Activated T-cell treated with anti-CD3 and anti-CD28 coated beads, Interleukin-2, amount 50 U/mL, for 72 hours (primary cell): Measurements from ENCODE around the gene SLC25A12. TPM values are rescaled to one million over a fixed set of nuclear protein-coding genes. Genes with fewer than 3 reads are reported as not detected.
"Not testable (repeated sequence)": the region's sequence is repeated elsewhere in the genome, so short reads cannot be mapped to it uniquely, and the experiment has no call there.

ENCODE experiments used
- ATAC-seq, 2 donors: fragments of 150-1000 bp; cut with Tn5 transposase; replicated peaks in 1 of 2; 2 replicates each; pipeline ENCODE4 v1.10.0; 2021; ENCODE audit warnings: moderate library complexity in 2 of 2, mild to moderate bottlenecking in 1 of 2
- DNase-seq, 2 donors: peaks; one replicate each; pipeline ENCODE4 v3.0.0; 2021 to 2022; ENCODE audit warnings: mixed read lengths in 1 of 2
- H3K27ac Mint-ChIP-seq: one replicate; pipeline ENCODE4 v1.8.0; 2022; ENCODE audit warnings: mild to moderate bottlenecking, moderate library complexity, mixed read lengths
- H3K27me3 Mint-ChIP-seq: one replicate; pipeline ENCODE4 v1.8.0; 2022; ENCODE audit warnings: low read depth, mixed read lengths
- H3K36me3 Mint-ChIP-seq, 2 donors: one replicate each; pipeline ENCODE4 v1.8.0; 2022; ENCODE audit warnings: mixed read lengths in 2 of 2, mild to moderate bottlenecking in 1 of 2; ENCODE audit not compliant: insufficient read depth in 2 of 2
- H3K4me1 Mint-ChIP-seq: one replicate; pipeline ENCODE4 v1.8.0; 2022; ENCODE audit warnings: low read depth, mixed read lengths
- H3K4me3 Mint-ChIP-seq, 2 donors: one replicate each; pipeline ENCODE4 v1.8.0; 2022; ENCODE audit warnings: mild to moderate bottlenecking in 2 of 2, mixed read lengths in 2 of 2, moderate library complexity in 2 of 2
- H3K9me3 Mint-ChIP-seq, 2 donors: one replicate each; pipeline ENCODE4 v1.8.0; 2022; ENCODE audit warnings: mixed read lengths in 2 of 2
- total RNA-seq, 2 donors: library from RNA; stranded (reverse); gene quantifications; one replicate each; pipeline ENCODE4 v1.2.3, GENCODE V29; 2022

Gene SLC25A12
- total RNA-seq, 2 donors from 2014 or later, result 27.4 to 36.4 TPM

GRCh38 chr2:171810422-171811244, 83.4 kb downstream of the SLC25A12 start:
- Mint-ChIP-seq H3K36me3 (peaks cover 2 to 15% of the 10 kb centered on the region in 2 donors), H3K9me3 (no peaks in the 10 kb centered on the region), H3K4me3 (no peak overlapping the region), H3K27me3 (no peaks in the 10 kb centered on the region), H3K4me1 (no peaks in the 10 kb centered on the region), H3K27ac (no peak overlapping the region)
- ATAC-seq (no peak), DNase-seq (no peak)

GRCh38 chr2:171808885-171809284, 85.2 kb downstream of the SLC25A12 start:
- H3K9me3 Mint-ChIP-seq, H3K27ac Mint-ChIP-seq, ATAC-seq: not testable (repeated sequence)

GRCh38 chr2:171807831-171808393, 86.1 kb downstream of the SLC25A12 start:
- ATAC-seq (no peak), DNase-seq (no peak)
- Mint-ChIP-seq H3K36me3 (peaks cover 2 to 19% of the 10 kb centered on the region in 2 donors), H3K4me1 (no peaks in the 10 kb centered on the region), H3K9me3 (no peaks in the 10 kb centered on the region), H3K27ac (no peak overlapping the region), H3K4me3 (no peak overlapping the region), H3K27me3 (no peaks in the 10 kb centered on the region)

More at GRCh38 chr2:171808885-171809284, 85.2 kb downstream of the SLC25A12 start:
- peaks cover 2 to 22% of the 10 kb centered on the region in 2 donors for H3K36me3 Mint-ChIP-seq
- H3K27me3 Mint-ChIP-seq, H3K4me1 Mint-ChIP-seq, H3K4me3 Mint-ChIP-seq, DNase-seq: not testable (repeated sequence)

GRCh38 chr2:171807119-171807518, 86.9 kb downstream of the SLC25A12 start:
- Mint-ChIP-seq H3K27ac (no peak overlapping the region), H3K4me1 (no peaks in the 10 kb centered on the region), H3K27me3 (no peaks in the 10 kb centered on the region), H3K9me3 (no peaks in the 10 kb centered on the region), H3K36me3 (peaks cover 2 to 17% of the 10 kb centered on the region in 2 donors), H3K4me3 (no peak overlapping the region)
- DNase-seq (no peak), ATAC-seq (no peak)

- DNase-seq (no peak), ATAC-seq (no peak)
- H3K36me3 Mint-ChIP-seq, result peaks cover 0 to 10% of the 10 kb centered on the region in 2 donors
- no peak overlapping the region for H3K27ac Mint-ChIP-seq
- H3K9me3 Mint-ChIP-seq, result no peaks in the 10 kb centered on the region
- no peaks in the 10 kb centered on the region for H3K4me1 Mint-ChIP-seq
- H3K27me3 Mint-ChIP-seq, result no peaks in the 10 kb centered on the region
- H3K4me3 Mint-ChIP-seq, result no peak overlapping the region
These were observed 89.6 kb downstream of the SLC25A12 start for GRCh38 chr2:171804456-171804855.

- ATAC-seq, result no peak
- H3K4me3 Mint-ChIP-seq, result no peak overlapping the region
- H3K27ac Mint-ChIP-seq, result no peak overlapping the region
These were observed 90.3 kb downstream of the SLC25A12 start for GRCh38 chr2:171803757-171804156.

GRCh38 chr2:171800639-171801038, 93.4 kb downstream of the SLC25A12 start:
- H3K4me1 Mint-ChIP-seq, result peaks cover 9% of the 10 kb centered on the region

More at GRCh38 chr2:171803757-171804156, 90.3 kb downstream of the SLC25A12 start:
- no peak for DNase-seq
- no peaks in the 10 kb centered on the region for H3K27me3 Mint-ChIP-seq
- no peaks in the 10 kb centered on the region for H3K9me3 Mint-ChIP-seq
- peaks cover 0 to 8% of the 10 kb centered on the region in 2 donors for H3K36me3 Mint-ChIP-seq
- peaks cover 3% of the 10 kb centered on the region for H3K4me1 Mint-ChIP-seq

GRCh38 chr2:171798156-171798820, 95.8 kb downstream of the SLC25A12 start:
- peak overlapping the region; percentile 87 for H3K27ac Mint-ChIP-seq
- no peaks in the 10 kb centered on the region for H3K9me3 Mint-ChIP-seq
- peaks cover 2 to 7% of the 10 kb centered on the region in 2 donors for H3K36me3 Mint-ChIP-seq
- ATAC-seq (peak; percentile 57 to 80), DNase-seq (no peak)
- peaks cover 22% of the 10 kb centered on the region for H3K4me1 Mint-ChIP-seq
- H3K4me3 Mint-ChIP-seq, result no peak overlapping the region
- no peaks in the 10 kb centered on the region for H3K27me3 Mint-ChIP-seq

More at GRCh38 chr2:171800639-171801038, 93.4 kb downstream of the SLC25A12 start:
- ATAC-seq (no peak), DNase-seq (no peak)
- no peak overlapping the region for H3K4me3 Mint-ChIP-seq
- H3K27me3 Mint-ChIP-seq, result no peaks in the 10 kb centered on the region
- H3K27ac Mint-ChIP-seq, result no peak overlapping the region
- H3K36me3 Mint-ChIP-seq, result peaks cover 2 to 8% of the 10 kb centered on the region in 2 donors
- no peaks in the 10 kb centered on the region for H3K9me3 Mint-ChIP-seq

GRCh38 chr2:171794918-171795317, 99.1 kb downstream of the SLC25A12 start:
- ATAC-seq, result no peak
- no peak overlapping the region for H3K27ac Mint-ChIP-seq
- DNase-seq, result no peak
- peaks cover 22% of the 10 kb centered on the region for H3K4me1 Mint-ChIP-seq
- peaks cover 2 to 9% of the 10 kb centered on the region in 2 donors for H3K36me3 Mint-ChIP-seq
- no peaks in the 10 kb centered on the region for H3K9me3 Mint-ChIP-seq
- H3K27me3 Mint-ChIP-seq, result no peaks in the 10 kb centered on the region
- no peak overlapping the region for H3K4me3 Mint-ChIP-seq

GRCh38 chr2:171793691-171794678, 100.1 kb downstream of the SLC25A12 start:
- DNase-seq, result no peak
- peaks cover 2 to 11% of the 10 kb centered on the region in 2 donors for H3K36me3 Mint-ChIP-seq
- H3K9me3 Mint-ChIP-seq, result no peaks in the 10 kb centered on the region
- H3K27me3 Mint-ChIP-seq, result no peaks in the 10 kb centered on the region
- no peak overlapping the region for H3K4me3 Mint-ChIP-seq
- peak; percentile 36 to 40 for ATAC-seq
- no peak overlapping the region for H3K27ac Mint-ChIP-seq
- peaks cover 22% of the 10 kb centered on the region for H3K4me1 Mint-ChIP-seq

GRCh38 chr2:171792886-171793580, 101.0 kb downstream of the SLC25A12 start:
- no peaks in the 10 kb centered on the region for H3K9me3 Mint-ChIP-seq
- no peak for DNase-seq
- H3K27ac Mint-ChIP-seq, result peak overlapping the region; percentile 68
- no peak overlapping the region for H3K4me3 Mint-ChIP-seq
- peaks cover 0 to 14% of the 10 kb centered on the region in 2 donors for H3K36me3 Mint-ChIP-seq
- no peak for ATAC-seq
- H3K4me1 Mint-ChIP-seq, result peaks cover 17% of the 10 kb centered on the region
- H3K27me3 Mint-ChIP-seq, result no peaks in the 10 kb centered on the region

- Mint-ChIP-seq H3K4me3 (no peak overlapping the region), H3K27ac (no peak overlapping the region), H3K9me3 (no peaks in the 10 kb centered on the region), H3K36me3 (peaks cover 3 to 20% of the 10 kb centered on the region in 2 donors), H3K4me1 (peaks cover 17% of the 10 kb centered on the region), H3K27me3 (no peaks in the 10 kb centered on the region)
- DNase-seq, result no peak
- no peak for ATAC-seq
These were observed 101.9 kb downstream of the SLC25A12 start for GRCh38 chr2:171792157-171792556.
